Measurements from ENCODE around the gene ZDHHC14. TPM values are rescaled to one million over a fixed set of nuclear protein-coding genes. Genes with fewer than 3 reads are reported as not detected.

Gene ZDHHC14
- total and polyA plus RNA-seq, 9 donors = 4.9 to 16.4 (median 5.9) TPM

DNA sequence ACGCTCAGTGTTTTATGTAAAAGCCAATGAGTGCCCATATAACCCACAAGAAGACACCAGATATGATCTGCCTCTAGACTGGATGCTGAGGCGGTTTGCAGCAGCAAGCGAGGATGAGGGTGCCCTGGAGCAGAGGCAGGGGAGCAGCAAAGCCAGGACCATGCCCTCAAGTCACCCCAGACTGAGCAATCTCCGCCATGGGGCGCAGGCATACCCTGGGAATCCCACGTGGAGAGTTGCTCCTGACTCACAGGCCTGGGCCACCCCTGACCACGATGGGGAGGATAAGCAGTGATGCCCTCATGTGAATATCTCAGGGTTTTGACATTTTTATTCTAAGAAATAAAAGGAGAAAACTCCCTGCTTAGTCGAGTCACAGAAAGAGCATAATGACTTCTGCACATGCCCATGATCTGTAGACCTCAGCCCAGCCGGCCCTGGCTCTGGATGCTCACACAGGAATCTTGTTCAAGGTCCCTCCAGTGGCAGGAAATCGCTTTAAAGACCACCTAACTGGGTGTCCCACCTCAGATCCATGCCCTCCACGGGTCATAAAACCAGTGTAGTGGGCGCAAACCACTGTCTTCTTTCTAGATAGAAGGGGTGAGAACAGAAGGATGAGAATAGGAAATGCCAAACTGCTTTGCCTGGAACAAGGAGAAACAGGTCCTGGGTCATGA is 303.8 kb downstream of the ZDHHC14 start:
- no peaks in the 10 kb centered on the region for H3K9me3 ChIP-seq
- DNase-seq = no peak
- no peak overlapping the region for H3K27ac ChIP-seq
- H3K4me1 ChIP-seq (ENCODE audit: insufficient read depth) = peaks cover 4% of the 10 kb centered on the region
- TF ChIP-seq EP300 (IDR thresholded peaks at IDR 0.05) (no peak), POLR2A (IDR thresholded peaks at IDR 0.05) (no peak)
- TF ChIP-seq, protein P1, sequence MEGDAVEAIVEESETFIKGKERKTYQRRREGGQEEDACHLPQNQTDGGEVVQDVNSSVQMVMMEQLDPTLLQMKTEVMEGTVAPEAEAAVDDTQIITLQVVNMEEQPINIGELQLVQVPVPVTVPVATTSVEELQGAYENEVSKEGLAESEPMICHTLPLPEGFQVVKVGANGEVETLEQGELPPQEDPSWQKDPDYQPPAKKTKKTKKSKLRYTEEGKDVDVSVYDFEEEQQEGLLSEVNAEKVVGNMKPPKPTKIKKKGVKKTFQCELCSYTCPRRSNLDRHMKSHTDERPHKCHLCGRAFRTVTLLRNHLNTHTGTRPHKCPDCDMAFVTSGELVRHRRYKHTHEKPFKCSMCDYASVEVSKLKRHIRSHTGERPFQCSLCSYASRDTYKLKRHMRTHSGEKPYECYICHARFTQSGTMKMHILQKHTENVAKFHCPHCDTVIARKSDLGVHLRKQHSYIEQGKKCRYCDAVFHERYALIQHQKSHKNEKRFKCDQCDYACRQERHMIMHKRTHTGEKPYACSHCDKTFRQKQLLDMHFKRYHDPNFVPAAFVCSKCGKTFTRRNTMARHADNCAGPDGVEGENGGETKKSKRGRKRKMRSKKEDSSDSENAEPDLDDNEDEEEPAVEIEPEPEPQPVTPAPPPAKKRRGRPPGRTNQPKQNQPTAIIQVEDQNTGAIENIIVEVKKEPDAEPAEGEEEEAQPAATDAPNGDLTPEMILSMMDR (IDR thresholded peaks at IDR 0.05) = no peak
- intact Hi-C loops (cut with DNase I) = no loop called here
- H3K36me3 ChIP-seq = no peaks in the 10 kb centered on the region
- no peaks in the 10 kb centered on the region for H3K27me3 ChIP-seq
- WGBS, 3 donors = 82 to 86% (median 84%) methylated on average over 12 of the region's 12 CpGs
- H3K4me3 ChIP-seq = no peak overlapping the region

DNA sequence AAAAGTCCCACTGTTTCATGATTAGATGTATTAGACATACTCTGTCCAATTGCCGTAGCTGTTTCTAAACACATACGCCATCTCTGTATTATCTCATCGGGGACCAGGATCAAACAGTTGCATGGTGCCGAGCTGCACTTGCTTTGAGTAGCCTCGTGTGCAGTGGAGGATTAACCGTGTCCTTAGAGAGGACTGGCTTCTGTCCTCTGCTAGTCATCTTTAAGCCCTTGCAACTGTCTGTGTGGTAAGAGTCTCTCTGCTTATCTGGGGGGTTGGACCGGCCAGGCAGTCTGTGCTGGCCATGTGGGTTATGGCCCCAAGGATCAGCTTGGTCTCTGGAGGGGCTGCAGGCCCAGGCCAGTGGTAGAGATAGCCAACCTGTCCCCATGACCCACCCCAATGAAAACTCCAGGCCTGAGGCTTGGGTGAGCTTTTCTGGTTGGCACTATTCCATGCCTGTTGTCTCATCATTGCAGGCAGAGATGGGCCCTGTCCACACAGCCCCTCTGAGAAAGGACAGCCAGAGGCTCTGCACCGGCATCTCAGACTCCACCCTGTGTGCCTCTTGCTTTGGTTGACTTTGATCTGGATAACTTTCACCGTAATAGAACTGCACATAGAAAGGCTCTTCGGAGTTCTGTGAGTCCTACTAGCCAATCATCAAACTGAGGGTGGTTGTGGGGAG is 304.7 kb downstream of the ZDHHC14 start:
- WGBS, 3 donors = 94 to 95% (median 94%) methylated on average over 10 of the region's 10 CpGs
- no peak overlapping the region for H3K4me3 ChIP-seq
- intact Hi-C loops (cut with DNase I) = no loop called here

DNA sequence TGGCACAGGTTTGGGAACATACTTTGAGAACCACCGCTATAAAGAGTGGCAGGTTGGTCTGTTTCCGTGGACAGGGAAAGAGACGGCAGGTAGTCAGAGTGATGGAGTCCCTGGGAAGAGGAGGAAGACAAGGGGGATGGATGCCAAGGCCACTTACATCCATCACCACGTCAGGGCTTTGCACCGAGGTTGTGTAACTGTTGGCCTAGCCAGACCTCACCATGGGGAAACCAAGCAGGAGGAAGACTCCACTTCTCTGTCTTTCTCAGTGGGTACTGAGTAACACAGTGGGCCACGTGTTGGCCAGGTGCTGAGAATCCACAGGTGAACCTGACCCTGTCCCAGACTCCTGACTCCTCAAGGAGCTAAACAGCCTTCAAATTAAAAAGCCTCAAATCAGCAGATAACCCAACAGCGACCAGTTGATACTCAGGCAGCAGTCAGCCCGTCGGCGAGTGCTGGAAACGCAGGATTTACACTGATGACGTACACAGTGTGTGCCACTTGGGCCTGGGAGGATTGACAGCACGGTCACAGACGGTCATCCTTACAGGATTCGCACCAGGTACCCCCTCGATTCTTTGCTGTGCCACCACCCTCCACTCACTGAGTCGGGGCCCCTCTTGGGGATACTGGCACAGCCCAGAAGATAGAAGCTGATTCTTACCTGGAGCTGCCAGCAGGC is 307.4 kb downstream of the ZDHHC14 start:
- no peak overlapping the region for H3K4me3 ChIP-seq
- no peak for DNase-seq
- intact Hi-C loops (cut with DNase I) = no loop called here
- no peaks in the 10 kb centered on the region for H3K36me3 ChIP-seq
- no peaks in the 10 kb centered on the region for H3K27me3 ChIP-seq
- H3K4me1 ChIP-seq (ENCODE audit: insufficient read depth) = peaks cover 3% of the 10 kb centered on the region
- 81 to 88% (median 88%) methylated on average over 17 of the region's 17 CpGs for WGBS, 3 donors
- no peak overlapping the region for H3K27ac ChIP-seq
- H3K9me3 ChIP-seq = no peaks in the 10 kb centered on the region
- TF ChIP-seq, protein P1 (IDR thresholded peaks at IDR 0.05) = no peak
- TF ChIP-seq POLR2A (IDR thresholded peaks at IDR 0.05) (no peak), EP300 (IDR thresholded peaks at IDR 0.05) (no peak)

More for the DNA sequence above, 304.7 kb downstream of the ZDHHC14 start:
- H3K4me1 ChIP-seq (ENCODE audit: insufficient read depth) = peaks cover 4% of the 10 kb centered on the region
- H3K9me3 ChIP-seq = no peaks in the 10 kb centered on the region
- no peak overlapping the region for H3K27ac ChIP-seq
- no peak for DNase-seq
- no peak for TF ChIP-seq EP300 (IDR thresholded peaks at IDR 0.05)
- TF ChIP-seq, protein P1 (IDR thresholded peaks at IDR 0.05) = no peak
- no peak for TF ChIP-seq POLR2A (IDR thresholded peaks at IDR 0.05)
- H3K36me3 ChIP-seq = no peaks in the 10 kb centered on the region
- H3K27me3 ChIP-seq = no peaks in the 10 kb centered on the region

DNA sequence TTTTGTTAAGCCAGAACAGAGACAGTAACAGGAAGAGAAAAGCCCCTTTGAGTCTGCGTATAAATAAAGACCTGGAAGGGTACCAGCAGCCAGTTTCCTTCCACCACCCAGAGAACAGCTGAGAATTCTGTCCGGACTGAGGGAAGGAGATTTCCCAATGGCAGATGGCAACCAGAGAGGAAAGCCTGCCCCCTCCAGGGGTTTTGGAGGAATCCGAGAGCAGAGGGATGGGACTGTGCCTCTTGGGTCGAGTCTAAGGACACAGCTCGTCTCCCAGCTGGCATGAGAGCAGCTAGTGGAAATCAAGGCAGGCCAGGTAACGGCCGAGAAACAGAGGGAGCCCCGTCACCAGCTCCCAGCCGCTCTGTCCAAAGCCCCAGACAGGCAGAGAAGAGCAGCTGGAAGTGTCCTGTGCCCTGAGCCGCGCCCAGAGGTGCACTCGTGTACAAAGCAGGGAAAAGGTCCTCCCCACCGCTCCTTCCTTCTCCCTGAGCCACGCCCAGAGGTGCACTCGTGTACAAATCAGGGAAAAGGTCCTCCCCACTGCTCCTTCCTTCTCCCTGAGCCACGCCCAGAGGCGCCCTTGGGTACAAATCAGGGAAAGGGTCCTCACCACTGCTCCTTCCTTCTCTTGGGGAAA is 308.1 kb downstream of the ZDHHC14 start:
- no peak for DNase-seq
- TF ChIP-seq POLR2A (IDR thresholded peaks at IDR 0.05) = no peak
- no peak for TF ChIP-seq EP300 (IDR thresholded peaks at IDR 0.05)
- TF ChIP-seq, protein P1 (IDR thresholded peaks at IDR 0.05) = no peak

More for the DNA sequence above, 308.1 kb downstream of the ZDHHC14 start:
- H3K36me3 ChIP-seq = no peaks in the 10 kb centered on the region
- no peak overlapping the region for H3K27ac ChIP-seq
- no peaks in the 10 kb centered on the region for H3K4me1 ChIP-seq (ENCODE audit: insufficient read depth)
- 54 to 59% (median 55%) methylated on average over 17 of the region's 17 CpGs for WGBS, 3 donors
- no peak overlapping the region for H3K4me3 ChIP-seq
- intact Hi-C loops (cut with DNase I) = no loop called here
- no peaks in the 10 kb centered on the region for H3K27me3 ChIP-seq
- no peaks in the 10 kb centered on the region for H3K9me3 ChIP-seq

Data from ovary (tissue), 9 donors.